ENCODE results near the gene TKFC.

DNA sequence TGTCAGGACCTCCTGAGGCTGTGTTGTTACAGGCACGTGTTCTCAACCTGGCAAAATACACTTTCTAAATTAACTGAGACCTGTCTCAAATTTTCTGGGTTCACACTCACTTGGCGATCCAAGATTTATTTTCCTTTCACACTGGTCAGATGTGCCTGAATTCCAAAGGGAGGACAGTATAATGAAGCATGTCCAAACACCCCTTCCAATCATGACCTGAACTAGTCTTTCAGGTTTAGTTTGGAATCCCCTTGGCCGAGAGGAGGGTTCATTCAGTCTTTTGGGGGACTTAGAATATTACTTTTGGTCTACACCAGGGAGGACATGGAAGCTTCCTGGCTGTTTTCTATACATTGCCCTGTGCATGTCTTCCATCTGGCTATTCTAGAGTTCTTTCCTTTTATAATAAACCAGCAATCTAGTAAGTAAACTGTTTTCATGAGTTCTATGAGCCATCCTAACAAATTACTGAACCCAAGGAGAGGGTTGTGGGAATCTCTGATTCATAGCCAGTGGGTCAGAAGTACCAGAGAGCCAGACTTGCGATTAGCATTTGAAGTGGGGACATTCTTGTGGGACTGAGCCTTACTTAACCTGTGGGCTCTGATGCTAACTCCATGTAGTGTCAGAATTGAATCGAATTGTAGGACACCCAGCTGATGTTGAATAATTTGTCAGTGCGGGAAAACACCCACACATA is 44.6 kb downstream of the TKFC start:
- TF ChIP-seq EZH2phosphoT487 (IDR thresholded peaks at IDR 0.05; ENCODE audit: insufficient read depth, low read depth), result no peak
- TF ChIP-seq EZH2 (IDR thresholded peaks at IDR 0.05; ENCODE audit: insufficient read depth, poor library complexity, severe bottlenecking), result no peak
